ENCODE measurements around the gene OPN3.

Gene OPN3

GRCh38 chr1:241636291-241636690 is 3.9 kb downstream of the OPN3 start:
- TF ChIP-seq ZNF565 (CRISPR knock-in tag; conservative IDR thresholded peaks at IDR 0.05; ENCODE audit: low read depth) (no peak), PPARA (CRISPR knock-in tag; IDR thresholded peaks at IDR 0.05; ENCODE audit: borderline replicate concordance) (no peak), BACH2 (CRISPR knock-in tag; IDR thresholded peaks at IDR 0.05; ENCODE audit: borderline replicate concordance) (no peak), ZFP3 (CRISPR knock-in tag; IDR thresholded peaks at IDR 0.05) (no peak), ARNTL (CRISPR knock-in tag; IDR thresholded peaks at IDR 0.05; ENCODE audit: borderline replicate concordance, low read depth) (no peak), PATZ1 (CRISPR knock-in tag; IDR thresholded peaks at IDR 0.05; ENCODE audit: borderline replicate concordance) (no peak), POU6F1 (CRISPR knock-in tag; IDR thresholded peaks at IDR 0.05; ENCODE audit: borderline replicate concordance, low read depth) (no peak), TCF4 (CRISPR knock-in tag; IDR thresholded peaks at IDR 0.05; ENCODE audit: borderline replicate concordance) (no peak), SNAI2 (CRISPR knock-in tag; IDR thresholded peaks at IDR 0.05) (no peak), CSDC2 (CRISPR knock-in tag; IDR thresholded peaks at IDR 0.05) (no peak), GLIS3 (CRISPR knock-in tag; IDR thresholded peaks at IDR 0.05) (no peak), ZNF70 (CRISPR knock-in tag; IDR thresholded peaks at IDR 0.05) (no peak), RARB (CRISPR knock-in tag; IDR thresholded peaks at IDR 0.05) (no peak), ZNF8 (CRISPR knock-in tag; IDR thresholded peaks at IDR 0.05) (no peak), ZFP30 (CRISPR knock-in tag; IDR thresholded peaks at IDR 0.05) (no peak)
- no peak for ATAC-seq

- ATAC-seq: no peak
- TF ChIP-seq ZNF70 (CRISPR knock-in tag; IDR thresholded peaks at IDR 0.05): no peak
- no peak for TF ChIP-seq SNAI2 (CRISPR knock-in tag; IDR thresholded peaks at IDR 0.05)
- TF ChIP-seq TOX (CRISPR knock-in tag; IDR thresholded peaks at IDR 0.05; ENCODE audit: borderline replicate concordance): no peak
- TF ChIP-seq GLIS3 (CRISPR knock-in tag; IDR thresholded peaks at IDR 0.05): no peak
- TF ChIP-seq ZFP30 (CRISPR knock-in tag; IDR thresholded peaks at IDR 0.05): no peak
- TF ChIP-seq TSHZ2 (CRISPR knock-in tag; IDR thresholded peaks at IDR 0.05): no peak
- no peak for TF ChIP-seq ARNTL (CRISPR knock-in tag; IDR thresholded peaks at IDR 0.05; ENCODE audit: borderline replicate concordance, low read depth)
- TF ChIP-seq CSDC2 (CRISPR knock-in tag; IDR thresholded peaks at IDR 0.05): no peak
- no peak for TF ChIP-seq ZNF565 (CRISPR knock-in tag; conservative IDR thresholded peaks at IDR 0.05; ENCODE audit: low read depth)
- TF ChIP-seq POU6F1 (CRISPR knock-in tag; IDR thresholded peaks at IDR 0.05; ENCODE audit: borderline replicate concordance, low read depth): no peak
- no peak for TF ChIP-seq RARB (CRISPR knock-in tag; IDR thresholded peaks at IDR 0.05)
- TF ChIP-seq CREB5 (CRISPR knock-in tag; IDR thresholded peaks at IDR 0.05; ENCODE audit: low read depth): no peak
- no peak for TF ChIP-seq TCF4 (CRISPR knock-in tag; IDR thresholded peaks at IDR 0.05; ENCODE audit: borderline replicate concordance)
- no peak for TF ChIP-seq BACH2 (CRISPR knock-in tag; IDR thresholded peaks at IDR 0.05; ENCODE audit: borderline replicate concordance)
- TF ChIP-seq PPARA (CRISPR knock-in tag; IDR thresholded peaks at IDR 0.05; ENCODE audit: borderline replicate concordance): no peak
These were observed 4.5 kb downstream of the OPN3 start for GRCh38 chr1:241635556-241636152.

GRCh38 chr1:241632987-241633386 is 7.2 kb downstream of the OPN3 start:
- no peak for ATAC-seq
- no peak for TF ChIP-seq ZFP3 (CRISPR knock-in tag; IDR thresholded peaks at IDR 0.05)
